GM21367 (cell line): ENCODE results near the gene TNNT2.

ENCODE experiments used
- ATAC-seq: cut with Tn5 transposase; IDR thresholded peaks from one replicate; pipeline ENCODE4 v1.9.1; 2021; ENCODE audit not compliant: unreplicated experiment

The TNNT2 gene

DNA sequence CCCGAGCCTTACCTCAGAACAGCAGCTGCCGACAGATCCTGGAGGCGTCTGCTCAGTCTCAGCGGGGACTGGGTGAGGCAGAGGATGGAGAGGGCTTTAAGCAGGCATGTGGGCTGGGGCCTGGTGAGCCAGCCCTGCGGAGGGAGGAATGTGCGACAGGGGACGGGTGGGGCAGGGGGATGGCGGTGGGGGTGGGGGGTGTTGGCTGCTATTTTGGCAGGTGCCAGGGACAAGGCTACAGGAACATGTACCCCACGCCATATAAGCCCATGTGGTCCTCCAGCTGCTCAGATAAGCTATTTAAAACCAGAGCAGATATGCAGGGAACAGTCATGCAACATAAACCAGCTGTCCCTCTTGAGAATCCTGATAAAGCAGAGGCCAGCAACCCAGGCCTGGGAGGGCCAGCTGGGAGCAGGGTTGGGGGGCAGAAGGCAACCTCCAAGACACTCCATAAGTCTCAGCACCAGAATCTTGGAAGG is at the start of gene TNNT2:
Gene TNNT2 (minus strand): TSS at position 70 of the 482 bp plus-strand sequence. CDS start 4,426 bp downstream, outside the sequence.
- ATAC-seq, result no peak

DNA sequence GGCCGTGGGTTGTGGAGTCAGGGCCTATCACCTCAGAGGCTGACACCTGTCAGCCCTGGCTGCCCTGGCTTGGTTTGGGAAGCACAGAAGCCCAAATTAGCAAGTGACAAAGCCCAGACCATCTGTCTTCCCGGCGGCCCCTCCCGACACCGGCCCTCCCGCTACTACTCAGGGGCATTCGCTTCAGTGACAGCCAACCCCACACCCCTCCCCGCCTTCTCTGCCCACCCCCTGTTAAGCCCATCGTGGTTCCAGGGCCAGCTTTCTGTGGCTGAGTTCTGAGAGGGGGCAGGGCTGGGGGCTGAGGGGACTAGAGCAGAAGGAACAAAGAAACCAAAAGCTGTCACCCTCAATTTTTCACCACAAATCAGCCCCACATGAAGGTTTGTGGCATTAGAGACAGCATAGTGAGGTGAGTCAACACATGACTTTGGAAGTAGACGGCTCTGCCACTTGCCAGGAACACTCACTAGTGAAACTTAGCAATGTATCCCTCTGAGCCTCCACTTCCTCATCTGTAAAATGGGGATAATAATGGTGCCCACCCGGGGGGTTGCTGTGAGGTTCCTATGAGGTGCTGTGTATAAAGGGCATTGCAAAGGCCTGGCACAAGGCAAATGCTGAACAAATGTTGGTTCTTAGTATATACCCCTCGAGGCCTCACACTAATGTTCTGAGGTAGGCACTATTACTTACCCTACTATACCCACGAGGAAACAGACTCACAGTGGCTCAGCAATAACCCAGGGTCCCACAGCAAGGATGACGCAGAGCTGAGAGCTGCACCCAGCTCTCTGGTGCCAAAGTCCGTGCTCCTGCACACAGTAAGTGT is 49.2 kb upstream of the TNNT2 start:
- no peak for ATAC-seq

DNA sequence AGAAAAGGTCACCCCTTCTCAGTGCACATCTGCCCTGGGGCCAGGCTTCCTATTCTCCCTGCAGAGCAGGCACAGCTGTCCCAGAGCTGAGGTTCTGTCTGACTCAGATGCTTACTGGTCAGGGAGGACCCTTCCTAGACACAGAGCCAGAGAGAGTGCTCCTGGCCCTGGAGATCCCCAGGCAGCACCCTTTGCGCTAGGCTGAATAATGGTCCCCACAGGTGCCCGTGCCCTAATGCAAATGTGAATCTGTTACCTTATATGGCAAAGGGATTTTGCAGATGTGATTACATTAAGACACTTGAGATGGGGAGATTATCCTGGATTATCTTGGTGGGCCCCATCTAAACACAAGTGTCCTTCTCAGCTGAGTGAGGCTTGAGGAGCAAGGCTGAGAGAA is 46.7 kb upstream of the TNNT2 start:
- ATAC-seq, result no peak

DNA sequence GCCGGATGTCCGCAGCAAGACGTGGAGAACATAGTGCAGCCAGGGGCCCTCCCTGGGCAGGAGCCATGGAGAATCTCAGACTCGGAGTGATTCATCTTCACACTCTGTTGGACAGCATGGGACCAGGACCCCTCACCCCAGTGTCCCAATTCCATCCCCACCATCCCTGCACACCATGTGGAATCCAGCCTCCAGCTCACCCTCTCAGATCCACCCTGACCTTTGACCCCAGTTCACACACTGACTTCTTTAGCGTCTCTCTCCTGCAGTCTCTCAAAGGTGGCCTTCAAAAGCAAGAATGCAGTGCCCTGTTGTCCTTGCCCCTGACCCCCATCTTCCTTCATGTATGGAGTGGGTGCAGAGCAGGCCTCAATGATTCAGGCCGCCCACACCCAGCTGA is 46.2 kb upstream of the TNNT2 start:
- ATAC-seq, result no peak

DNA sequence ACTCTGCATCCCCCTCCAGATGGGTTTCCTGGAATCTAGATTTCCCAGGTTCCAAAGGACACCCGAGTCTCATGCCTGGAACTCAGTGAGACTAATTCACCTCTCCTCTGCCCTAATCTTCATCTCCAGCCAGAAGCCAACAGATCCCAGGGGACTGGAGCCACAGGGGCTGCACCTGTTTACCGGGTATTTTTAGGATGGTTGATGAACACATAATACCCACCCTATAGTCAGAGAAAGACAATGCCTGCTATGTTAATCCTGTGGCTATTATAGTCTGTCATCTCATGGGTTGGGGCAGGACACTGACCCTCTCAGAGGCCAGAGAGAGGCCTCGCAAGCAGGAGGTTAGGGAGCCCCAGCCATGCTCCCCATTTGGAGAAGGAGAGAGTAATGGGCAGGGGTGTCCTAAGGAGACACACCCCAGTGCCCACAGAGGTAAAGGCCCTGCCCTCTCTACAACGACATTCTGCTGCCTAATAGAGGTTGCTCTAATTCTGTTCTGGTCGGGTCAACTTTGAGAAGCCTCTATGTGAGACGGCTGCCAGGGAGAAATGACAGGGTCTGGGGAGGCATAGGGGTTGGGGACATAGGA is 45.1 kb upstream of the TNNT2 start:
- ATAC-seq, result no peak

DNA sequence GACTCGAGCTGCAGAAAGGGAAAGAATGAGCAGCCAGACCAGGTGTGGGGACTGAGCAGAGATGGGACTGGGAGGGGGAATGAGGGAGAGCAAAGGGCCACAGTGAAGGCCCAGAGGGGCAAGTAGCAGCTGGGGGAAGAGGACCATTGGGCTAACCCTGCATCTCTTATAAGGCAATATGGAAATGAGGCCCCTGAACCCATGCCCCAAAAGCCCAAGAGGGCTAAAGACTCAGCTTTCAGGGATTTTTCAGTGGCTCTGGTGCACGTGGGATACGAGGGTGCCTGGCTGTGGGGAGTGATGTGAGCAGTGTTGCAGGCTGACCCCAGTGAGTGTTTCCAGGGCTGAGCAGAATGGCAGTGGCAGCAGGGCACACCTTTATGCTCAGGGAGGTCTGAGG is 44.5 kb upstream of the TNNT2 start:
- ATAC-seq, result no peak

DNA sequence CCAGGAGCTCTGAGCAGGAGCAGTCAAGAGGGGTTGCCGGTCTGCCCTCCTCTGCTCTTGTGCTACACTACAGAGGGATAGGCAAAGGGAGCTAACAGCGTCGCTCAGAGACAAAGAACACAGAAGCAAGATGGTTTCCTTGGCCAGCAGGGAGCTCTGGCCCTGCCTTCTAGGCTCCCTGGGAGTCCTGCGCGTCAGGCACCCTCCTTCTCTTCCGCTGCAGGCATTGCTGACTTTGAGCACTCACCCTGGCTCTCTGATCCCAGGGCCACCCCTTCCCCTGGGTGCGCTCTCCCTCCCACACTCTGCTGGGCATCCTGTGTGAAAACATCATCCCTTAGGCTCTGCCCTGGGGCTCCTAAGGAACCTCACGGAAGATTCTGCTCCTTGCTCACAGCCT is 43.6 kb upstream of the TNNT2 start:
- ATAC-seq, result no peak

DNA sequence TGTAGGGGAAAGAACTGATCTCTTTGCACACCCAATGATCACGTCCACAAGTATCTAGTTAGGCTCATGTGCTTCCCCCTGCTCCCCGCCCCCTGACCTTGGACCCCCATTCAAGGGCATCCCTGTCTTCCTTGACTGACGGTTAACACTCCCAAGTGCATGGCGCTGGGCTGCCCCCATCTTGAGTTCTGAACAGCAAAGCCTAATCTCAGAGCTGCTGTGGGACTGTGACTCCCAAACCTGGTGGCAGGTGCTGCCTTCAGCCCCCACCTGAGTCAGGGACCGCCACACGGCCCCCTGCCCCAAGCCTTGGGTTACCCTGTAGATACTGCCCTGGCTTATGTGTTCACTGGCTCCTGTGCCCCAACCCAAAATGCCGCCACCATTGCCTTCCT is 43.1 kb upstream of the TNNT2 start:
- no peak for ATAC-seq

DNA sequence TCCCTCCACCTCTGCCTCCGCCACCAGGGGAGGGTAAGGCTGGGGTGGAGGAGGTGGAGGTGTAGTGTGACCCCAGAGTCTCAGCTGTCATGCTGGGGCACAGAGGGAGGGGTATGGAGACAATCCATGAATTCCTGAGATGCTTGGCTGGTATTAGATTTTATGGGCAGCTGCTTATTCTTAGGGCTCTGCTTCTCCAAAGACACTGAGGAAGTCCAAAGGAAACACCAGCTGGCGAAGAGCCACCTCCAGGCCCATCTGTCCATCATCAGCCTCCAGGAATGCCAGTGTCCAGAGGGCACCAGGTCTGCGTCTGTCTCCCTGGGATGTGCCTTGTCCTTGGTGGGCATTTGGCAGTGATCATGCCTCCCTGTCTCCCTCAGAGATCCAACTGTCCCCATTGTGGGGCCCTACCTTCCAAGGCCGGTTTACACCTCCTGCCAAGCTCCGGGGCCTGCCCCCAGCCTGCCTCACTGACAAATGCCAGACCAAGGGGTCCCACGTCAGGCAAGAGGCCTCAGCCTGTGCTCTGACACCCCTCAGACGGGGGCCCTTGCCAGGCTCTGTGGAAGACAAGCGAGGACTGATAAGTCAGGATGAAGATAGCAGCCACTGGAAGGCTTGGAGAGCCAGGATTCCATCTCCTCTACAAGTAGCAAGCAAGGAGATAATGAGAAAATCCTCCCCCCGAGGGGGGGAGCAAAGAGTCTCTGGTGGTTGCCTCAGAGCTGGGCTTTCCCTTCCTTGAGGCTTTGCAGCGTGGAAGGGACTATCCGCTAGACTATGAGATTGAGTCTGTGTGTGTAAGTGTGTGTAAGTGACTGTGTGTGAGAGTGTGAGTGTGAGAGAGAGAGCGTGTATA is 42.5 kb upstream of the TNNT2 start:
- no peak for ATAC-seq

DNA sequence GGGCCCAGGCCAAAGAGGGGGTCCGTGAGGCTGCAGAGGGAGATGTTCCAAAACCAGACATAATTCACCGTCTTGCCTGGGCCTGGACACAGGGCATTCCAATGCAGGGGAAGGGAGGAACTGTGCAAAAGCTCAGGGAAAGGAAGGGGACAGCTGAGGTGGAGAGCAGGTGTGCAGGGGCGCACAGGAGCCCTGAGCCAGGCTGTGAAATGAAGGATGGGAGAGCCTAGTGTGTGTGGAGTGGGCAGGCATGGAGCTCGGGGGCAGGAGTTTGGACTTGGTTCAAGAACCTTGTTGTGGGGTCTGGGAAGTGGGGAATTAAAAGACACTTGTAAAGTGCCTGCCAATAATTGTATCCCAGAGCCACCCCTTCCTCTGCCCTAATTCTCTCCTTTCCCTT is 41.8 kb upstream of the TNNT2 start:
- no peak for ATAC-seq

DNA sequence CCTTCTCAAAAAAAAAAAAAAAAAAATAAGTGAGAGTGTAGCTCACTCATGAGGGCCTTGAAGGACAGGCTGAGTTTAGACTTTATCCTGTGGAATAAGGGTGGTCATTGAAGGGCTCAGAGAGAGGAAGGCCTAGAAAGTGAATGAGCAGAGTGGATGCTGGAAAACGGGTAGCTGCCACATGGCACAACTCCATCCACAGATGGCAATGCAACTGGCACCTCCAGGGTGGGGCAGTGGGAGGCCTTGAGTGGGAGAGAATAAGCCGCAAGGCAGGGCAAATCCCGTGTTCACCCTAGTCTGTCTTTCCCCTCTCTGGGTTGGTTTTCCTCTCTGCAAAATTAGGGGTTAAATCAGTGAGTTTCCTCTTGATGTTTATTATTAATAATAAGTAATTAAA is 41.0 kb upstream of the TNNT2 start:
- ATAC-seq, result no peak

DNA sequence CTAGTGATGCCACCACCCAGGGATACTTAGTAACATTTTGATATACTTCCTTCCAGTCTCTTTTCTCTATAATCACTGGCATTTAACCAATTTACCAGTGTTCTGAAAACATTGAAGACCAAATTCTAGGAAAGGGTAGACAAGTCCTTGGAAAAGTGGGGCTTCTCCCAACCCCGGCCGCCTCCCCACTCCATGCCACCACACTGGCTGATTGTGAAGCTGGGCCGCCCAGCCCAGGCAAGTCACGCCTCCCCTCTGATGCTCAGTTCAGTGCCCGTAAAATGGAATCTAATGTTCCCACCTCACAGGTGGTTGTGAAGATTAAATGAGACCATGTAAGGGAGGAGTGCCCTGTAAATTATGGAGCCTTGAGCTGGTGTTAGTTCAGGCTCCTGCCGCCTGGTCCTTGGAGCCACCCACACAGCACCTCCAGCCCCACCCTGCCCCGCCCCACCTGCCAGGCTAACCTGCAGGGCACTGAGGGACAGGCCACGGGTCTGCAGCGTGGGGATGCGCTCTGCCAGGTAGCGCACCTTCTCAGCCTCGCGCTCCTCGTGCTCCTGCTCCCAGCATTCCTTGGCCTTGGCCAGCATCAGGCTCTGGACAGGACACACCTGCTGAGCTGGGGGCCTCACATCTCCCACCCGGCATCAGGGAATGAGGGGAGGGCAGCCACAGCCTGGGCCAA is 36.7 kb upstream of the TNNT2 start:
- ATAC-seq, result no peak

DNA sequence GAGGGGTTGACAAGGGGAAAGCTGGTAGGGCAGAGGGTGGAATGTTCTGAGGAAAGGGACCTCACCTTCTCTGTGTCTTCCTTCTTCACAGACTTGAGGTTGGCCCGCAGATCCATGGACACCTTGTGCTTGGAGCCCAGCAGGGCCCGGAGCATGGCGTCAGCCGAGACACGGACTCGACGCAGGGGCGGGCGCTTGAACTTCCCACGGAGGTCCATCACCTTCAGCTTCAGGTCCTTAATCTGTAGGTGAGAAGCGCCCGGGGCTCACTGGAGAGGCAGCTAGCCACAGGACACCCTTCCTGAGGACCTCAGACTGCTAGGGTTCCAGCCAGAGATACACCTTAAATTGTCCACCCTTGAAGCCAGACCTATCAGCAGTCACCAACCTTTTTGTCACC is 33.8 kb upstream of the TNNT2 start:
- no peak for ATAC-seq

DNA sequence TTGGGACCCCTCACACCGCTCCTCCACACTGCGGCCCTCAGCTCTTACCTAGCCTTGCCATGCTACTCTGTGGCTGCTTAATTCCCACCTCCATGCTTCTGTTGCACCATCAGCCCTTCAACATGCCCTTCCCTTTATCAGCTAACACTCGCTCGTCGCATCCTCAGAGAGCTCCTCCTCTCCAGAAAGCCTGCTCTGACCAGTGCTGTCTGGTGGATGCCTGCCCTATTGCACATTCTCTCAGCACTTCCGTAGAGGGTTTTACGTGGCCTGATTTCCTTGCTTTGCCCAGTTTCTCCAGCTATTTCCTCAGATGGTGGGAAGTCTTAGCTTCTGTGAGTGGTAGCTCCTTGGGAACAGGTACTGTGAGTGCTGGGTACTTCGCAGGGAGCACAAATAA is 32.0 kb upstream of the TNNT2 start:
- no peak for ATAC-seq

DNA sequence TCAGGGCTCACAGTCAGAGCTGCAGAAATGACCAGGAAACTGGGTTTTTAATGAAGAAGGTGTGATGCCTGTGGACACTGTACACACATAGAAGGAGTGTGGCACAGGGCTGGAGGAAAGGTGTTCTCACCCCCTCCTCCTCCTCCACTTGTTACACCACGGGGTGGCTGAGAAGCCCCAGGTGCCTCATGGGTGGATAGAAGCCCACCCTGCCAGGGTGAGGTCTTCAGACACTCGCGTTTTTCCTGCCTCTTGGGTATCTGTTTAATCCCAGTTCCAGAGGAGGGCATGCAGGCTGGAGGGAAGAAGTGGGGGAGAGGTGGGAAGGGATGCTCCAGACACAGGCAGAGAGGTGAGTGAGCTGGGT is 31.3 kb upstream of the TNNT2 start:
- ATAC-seq, result no peak

DNA sequence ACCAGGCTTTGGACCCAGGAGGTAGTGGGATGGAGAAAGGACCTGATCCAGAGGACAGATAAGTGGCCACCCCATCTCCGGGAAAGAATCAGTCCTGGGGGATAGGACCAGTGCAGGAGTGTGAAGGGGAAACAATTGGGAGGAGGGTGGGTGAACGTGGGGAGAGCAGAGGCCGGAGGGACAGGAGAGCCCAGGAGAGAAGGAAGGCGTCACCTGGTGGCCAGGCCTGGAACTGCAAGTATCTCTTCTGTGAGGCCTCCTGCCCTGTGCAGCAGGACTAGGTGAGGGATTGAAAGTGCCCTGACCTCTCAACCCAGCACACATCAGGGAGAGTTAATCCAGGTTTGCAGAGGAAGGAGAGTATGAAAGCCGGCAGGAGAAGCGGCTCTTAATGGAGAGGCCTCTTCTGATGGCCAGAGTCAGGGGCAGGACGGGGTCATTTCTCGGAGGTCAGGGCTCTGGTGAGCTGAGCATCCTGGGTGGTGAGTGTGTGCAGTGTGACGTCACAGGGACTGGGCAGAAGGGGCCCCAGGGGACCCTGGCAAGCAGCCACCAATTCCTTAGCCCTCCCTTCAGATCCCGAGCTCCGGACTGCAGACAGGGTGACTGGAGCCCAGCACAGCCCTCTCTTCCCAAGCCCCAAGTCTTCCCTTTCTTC is 30.8 kb upstream of the TNNT2 start:
- ATAC-seq, result no peak

DNA sequence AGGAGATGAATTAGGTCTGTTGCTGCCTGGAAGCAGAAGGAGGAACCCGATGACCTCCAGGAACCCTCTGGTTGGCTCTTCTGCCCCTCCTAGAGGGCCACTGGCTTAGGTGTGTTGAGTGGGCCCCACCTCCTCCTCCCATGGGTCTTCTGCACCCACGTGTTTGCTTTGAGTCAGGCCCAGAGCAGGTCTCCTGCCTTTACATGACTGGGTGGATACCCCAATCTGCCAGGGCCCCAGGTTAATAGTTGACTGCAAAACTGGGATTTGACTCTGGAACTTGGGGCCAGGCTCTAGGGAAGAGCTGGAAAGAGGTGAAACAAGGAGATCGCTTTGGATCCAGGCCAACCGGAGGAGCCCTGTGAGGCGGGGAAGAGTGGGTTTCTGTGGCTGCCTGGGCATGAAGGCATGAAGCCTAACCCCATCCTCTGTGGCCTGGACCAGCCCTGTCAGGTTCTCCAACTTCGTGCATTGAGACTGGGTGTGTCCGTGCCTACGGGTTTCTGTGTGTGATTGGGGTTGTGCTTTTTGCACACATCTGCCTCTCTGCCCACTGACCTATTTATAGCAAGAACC is 29.4 kb upstream of the TNNT2 start:
- ATAC-seq, result no peak

DNA sequence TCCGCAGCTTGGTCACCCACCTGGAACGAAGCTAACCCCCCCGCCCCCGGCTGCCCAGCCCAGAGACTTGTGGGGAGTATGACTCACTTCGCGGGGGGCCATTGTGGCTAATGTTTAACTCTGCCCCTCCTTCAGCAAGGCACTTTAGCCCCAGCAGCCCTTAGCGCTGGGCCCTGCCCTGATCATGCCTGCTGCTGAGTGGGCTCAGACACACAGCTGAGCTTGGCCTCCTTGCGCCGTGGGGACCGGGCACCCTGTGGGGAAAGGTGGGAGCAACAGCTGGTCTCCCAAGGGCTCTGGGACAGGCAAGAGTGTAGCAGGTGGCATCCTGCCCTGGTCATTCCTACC is 28.0 kb upstream of the TNNT2 start:
- ATAC-seq, result no peak

DNA sequence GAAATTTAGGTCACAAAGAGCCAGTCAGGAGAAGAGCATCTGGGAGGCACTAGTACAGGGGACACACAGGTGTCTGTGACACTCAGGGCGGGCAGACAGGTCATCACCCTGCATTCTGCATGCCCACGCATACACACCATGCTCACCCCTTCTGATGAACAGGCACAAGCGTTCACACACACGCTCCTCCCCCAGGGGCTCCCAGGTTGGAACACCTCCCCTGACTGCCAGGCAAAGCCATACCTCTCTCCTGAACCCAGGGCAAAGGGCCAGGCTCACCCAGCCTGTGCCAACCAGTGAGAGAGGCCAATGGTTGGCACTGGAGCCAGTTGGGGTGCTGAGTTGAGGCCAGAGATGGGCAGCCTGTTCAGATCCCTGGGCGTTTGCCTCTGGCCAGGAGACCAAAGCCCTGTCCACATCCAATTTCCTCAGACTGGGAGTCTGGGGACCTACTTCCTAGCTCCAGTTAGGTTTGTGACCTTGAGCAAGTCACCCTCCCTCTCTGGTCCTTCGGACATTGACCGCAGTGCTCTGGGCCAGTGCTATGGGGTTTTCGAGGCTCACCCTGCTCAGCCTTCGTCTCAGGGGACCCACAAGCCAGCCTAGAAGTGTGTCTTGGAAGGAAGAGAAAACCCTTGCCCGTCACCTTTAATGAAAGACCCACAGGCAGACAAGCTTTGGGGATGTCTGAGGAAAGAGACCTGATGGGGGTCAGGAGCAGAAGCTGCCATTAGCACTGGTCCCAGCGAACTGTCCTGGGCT is 27.4 kb upstream of the TNNT2 start:
- ATAC-seq, result no peak

DNA sequence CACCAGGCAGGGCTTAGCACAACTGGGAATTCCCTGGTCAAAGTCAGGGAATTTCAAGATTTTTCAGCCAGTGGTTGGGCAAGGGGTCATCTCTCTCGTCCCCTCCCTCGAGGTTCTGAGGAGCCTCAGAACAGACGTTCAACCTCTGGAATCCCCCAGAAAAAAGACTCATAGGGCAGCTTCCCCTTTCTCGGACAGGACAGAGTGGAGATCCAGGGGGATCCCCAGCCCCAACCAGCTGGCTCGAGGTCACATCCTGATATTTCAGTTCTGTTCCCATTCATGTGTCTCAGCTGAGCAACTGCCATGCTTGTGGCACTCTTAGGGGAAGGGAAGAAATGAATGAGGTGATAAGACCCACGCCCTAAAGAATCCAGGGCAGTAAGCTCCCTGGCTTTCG is 26.6 kb upstream of the TNNT2 start:
- ATAC-seq, result no peak
